CD1c-positive myeloid dendritic cell (primary cell): Measurements from ENCODE around the gene MAEA.
"Not testable (repeated sequence)": the region's sequence is repeated elsewhere in the genome, so short reads cannot be mapped to it uniquely, and the experiment has no call there.

ENCODE experiments used
- DNase-seq: peaks from one replicate; pipeline ENCODE4 v3.0.0-alpha.2; 2016; ENCODE audit errors: extremely low spot score

Gene MAEA

DNA sequence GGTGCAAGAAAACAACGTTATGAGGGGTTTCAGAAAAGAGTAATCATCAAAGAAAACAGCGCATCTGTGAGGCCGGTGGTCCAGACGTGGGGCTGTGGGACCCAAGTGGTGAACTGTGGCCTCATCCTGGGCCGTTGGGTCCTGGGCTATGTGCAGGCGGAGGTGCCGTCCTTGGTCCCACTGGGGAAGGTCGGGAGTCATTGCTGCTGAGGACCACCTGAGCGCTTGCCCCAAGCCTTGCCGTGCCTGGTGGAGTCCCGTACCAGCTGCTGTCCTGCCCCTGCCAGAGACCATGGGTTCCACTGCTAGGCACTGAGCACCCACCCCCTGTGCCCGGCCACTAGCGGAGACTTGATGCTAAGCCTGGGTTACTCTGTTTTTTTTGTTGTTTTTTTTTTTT lies 31.8 kb downstream of the MAEA start:
- no peak for DNase-seq

DNA sequence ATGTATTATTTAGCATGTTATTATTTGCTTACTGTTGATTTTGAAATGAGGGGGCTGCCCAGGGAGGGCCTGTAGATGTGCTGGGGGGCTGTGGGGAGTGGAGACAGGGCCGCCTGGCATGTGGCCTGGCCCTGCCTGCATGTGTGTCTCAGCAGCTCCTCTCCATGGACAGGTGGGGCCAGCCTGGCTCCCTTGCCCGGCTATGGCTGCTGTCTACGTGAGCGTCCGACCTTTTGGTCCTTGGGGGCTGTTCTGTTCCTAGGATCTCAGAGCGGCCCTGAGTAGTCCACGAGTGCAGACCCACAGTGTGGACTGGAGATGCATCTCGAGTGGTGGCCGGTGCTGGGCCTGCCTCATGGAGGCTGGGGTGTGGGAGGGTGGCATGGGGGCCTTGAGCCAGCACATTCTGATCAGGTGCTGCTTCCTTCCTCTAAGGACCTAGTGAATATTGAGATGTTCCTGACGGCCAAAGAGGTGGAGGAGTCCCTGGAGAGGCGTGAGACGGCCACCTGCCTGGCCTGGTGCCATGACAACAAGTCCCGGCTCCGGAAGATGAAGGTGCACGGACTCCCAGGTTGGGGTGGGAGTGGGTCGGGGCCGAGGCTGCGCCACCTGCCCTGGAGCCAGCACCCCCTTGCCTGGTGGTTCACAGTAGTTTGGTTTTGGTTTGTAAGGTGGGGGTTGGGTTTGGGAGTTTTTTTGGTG lies 32.4 kb downstream of the MAEA start:
- DNase-seq: no peak

GRCh38 chr4:1323280-1323634 lies 33.6 kb downstream of the MAEA start:
- DNase-seq: no peak

DNA sequence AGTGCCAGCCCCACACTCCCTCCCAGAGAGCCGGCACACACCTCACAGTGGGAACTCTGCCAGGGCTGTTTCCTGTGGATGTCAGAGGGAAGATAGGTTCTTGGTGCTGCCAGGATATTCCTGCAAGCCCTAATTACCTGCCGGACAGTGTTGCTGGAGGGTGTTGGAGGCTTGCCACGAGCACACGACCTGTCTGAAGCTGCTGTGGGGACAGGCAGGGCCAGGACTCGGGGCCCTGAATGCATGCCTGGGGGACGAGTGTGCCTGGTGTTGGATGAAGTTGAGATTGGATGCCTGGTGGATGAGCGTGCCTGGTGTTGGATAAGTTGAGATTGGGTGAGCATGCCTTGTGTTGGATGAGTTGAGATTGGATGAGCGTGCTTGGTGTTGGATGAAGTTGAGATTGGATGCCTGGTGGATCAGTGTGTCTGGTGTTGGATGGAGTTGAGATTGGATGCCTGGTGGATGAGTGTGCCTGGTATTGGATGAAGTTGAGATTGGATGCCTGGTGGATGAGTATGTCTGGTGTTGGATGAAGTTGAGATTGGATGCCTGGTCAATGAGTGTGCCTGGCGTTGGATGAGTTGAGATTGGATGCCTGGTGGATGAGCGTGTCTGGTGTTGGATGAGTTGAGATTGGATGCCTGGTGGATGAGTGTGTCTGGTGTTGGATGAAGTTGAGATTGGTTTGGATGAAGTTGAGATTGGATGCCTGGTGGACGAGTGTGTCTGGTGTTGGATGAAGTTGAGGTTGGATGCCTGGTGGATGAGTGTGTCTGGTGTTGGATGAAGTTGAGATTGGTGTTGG lies 34.1 kb downstream of the MAEA start:
- no peak for DNase-seq

DNA sequence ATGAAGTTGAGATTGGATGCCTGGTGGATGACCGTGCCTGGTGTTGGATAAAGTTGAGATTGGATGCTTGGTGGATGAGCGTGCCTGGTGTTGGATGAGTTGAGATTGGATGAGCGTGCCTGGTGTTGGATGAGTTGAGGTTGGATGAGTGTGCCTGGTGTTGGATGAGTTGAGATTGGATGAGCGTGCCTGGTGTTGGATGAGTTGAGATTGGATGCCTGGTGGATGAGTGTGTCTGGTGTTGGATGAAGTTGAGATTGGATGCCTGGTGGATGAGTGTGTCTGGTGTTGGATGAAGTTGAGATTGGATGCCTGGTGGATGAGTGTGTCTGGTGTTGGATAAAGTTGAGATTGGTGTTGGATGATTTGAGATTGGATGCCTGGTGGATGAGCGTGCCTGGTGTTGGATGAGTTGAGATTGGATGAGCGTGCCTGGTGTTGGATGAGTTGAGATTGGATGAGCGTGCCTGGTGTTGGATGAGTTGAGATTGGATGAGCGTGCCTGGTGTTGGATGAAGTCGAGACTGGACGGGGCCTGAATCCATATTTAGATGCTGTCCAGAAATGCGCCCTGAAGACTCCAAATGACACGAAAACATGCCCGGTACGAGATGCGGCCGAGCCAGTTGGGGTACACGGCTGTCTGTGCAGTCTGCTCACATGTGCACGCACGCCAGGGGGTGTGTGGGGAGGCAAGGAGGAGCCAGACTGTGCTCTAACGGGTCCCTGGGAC lies 34.9 kb downstream of the MAEA start:
- DNase-seq: not testable (repeated sequence)

GRCh38 chr4:1325176-1325480 lies 35.4 kb downstream of the MAEA start:
- no peak for DNase-seq

GRCh38 chr4:1325681-1326635 lies 36.3 kb downstream of the MAEA start:
- DNase-seq: no peak

- no peak for DNase-seq
Observed at GRCh38 chr4:1326751-1327525, 37.2 kb downstream of the MAEA start.

- DNase-seq: no peak
Observed at GRCh38 chr4:1327526-1328266, 38.0 kb downstream of the MAEA start.

DNA sequence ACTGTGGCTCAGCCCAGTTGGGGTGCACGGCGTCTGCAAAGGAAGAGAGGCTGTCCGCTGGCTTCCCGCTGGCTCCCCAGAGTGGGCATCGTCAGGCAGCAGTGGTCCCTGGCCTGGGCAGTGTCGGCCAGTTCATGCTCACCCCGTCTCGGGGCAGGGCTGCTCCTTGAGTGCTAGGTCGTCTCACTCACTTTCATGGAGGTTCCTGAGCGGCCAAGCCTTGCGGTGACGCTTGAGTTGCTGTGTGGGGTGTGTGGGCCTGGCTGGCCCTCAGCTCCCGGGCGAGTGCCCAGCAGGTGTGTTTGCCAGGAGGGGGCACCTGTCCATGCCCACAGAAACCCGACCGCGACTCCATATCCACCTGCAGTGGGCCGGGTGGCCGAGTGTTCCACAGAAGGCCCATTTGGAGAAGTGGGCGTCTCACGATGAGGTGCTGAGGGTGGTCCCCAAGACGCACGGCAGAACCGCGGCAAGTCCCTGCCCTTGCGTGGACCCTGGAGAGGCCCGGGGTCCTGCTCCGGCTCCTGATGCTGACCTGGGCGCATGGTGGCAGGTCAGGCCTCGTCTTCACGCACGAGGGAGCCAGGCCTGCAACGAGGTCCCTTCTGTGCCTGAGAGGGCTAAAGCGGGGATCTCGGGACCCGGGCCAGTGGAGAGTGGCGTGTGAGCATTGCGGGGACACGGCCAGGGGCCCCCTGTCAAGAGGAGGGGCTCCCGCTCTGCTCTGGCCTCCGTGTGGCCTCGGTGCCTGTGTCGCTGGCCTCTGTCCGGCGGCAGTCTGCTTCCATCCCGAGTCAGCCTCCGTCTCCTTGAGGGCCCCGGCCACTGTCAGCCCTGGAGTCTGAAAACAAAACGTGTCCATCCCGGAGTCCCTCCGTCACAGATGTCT lies 38.8 kb downstream of the MAEA start:
- no peak for DNase-seq

GRCh38 chr4:1329408-1330371 lies 40.0 kb downstream of the MAEA start:
- no peak for DNase-seq

DNA sequence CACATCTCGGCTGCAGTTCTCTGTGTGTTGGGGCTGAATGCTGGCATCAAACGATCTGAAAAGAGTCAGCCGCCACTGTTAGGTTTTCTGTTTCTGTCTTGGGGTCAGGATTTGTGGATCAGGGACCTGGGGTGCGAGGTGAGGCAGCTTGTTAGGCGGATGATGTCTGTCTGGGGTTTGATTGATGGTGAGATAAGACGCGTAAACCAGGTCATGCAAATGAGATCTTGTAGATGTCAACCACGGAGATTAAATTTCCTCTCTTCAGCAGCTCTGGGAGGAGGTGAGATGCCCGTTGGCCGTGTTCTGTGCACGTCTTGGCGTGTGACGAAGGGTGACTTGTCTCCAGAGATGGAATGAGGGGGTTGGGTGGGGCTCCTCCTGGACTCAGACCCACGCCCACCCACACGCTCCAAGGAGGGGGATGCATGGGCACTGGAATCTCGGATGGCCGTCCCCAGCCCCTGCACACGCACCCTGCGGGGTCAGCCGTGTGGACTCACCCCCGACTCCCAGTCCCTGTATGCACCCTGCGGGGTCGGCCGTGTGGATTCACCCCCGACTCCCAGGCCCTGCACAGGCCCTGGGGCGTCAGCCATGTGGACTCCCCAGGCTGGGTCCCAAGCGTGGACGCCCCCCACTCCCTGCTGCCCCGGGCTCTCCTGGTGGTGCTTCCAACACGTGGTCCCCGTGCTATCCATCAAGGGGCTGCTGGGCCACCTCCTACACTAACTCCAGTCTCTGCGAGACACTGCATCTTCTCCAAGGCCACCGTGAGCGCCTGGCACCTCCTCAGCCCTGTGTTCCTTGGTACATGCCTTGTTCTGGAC lies 41.3 kb downstream of the MAEA start:
- peak; percentile 4 for DNase-seq

DNA sequence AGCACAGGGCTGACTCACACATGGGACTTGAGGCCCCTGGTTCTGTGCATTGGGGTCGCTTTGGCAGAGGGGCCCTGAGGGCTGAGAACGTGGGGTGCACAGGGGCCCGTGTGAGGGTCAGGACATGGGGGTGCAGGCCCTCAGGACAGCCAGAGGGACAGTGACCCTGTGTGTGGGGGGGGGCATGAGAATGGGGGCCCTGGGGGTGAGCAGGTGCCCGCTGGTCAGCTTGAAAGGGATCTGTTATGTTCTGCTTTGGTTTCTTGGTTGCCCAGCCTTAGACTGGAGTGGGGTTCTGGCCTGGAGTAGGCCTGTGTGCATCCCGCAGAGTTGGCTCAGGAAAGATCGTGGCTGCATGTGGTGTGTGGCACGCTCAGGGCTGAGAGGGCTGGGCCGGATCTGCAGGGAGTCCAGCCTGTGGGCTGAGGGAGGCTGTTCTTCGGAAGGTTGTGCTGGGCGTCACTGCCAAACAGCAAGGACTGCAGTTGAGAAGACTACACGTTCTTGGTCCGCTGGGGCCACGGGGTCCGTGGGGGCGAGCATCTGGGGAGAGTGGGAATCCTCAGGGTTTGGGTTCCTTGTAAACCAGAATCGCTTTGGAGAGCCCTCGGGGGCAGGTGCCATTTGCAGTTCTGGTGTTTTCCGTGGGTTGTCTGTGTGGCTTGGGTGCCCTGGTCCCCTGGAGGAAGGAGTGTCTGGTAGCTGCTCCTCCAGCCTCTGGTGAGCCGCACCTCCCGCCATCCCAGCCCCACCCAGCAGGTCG lies 42.1 kb downstream of the MAEA start:
- DNase-seq: no peak

GRCh38 chr4:1332686-1333085 lies 43.0 kb downstream of the MAEA start:
- DNase-seq: no peak

DNA sequence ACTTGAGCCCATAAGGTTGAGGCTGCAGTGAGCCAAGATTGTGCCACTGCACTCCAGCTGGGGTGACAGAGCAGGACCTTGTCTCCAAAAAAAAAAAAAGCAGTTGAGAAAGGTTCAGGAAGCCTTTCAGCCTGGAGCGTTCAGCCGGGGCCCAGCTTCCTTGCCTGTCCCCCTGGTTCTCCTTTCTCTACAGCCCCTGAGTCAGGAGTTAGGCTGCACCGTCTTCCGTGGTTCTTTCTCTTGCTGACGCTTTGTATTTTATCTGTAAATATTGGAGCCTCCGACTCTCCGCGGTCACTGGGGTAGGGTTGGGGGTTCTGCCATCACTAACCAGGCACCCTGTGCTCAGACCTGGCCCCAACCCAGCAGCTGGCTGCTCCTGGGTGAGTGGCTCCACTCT lies 43.6 kb downstream of the MAEA start:
- peak; percentile 64 for DNase-seq

DNA sequence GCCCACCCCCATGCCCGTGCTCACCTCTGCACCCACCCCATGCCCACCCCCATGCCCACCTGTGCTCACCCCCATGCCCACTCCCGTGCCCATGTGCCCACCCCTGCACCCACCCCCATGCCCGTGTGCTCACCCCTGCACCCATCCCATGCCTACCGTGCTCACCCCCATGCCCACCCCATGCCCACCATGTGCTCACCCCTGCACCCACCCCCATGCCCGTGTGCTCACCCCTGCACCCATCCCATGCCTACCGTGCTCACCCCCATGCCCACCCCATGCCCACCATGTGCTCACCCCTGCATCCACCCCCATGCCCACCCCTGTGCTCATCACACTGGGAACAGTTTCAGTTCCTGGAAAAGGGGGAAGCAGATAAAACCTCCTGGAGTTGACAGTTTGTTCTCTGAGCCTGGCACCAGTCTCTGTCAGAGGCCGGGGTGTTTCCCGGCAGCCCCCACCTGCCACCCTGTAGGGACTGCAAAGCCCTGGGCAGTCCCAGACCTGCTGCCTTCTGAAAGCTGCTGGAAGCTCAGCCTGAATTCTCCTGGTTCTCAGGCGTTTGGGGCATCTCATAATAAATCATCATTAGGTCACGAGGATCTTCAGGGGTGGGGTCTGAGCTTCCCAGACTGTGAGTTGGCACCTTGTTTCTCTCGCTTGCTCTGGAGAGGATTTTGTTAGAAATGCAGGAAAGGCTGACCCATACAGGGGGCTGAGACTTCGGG lies 44.3 kb downstream of the MAEA start:
- peak; percentile 48 for DNase-seq
